Spleen (tissue), 11 donors: ENCODE results near the gene FAM83F. TPM values are rescaled to one million over a fixed set of nuclear protein-coding genes. Genes with fewer than 3 reads are reported as not detected.

Source experiments
- DNase-seq: peaks from one replicate; pipeline ENCODE4 v3.0.0-alpha.2; 2020
- H3K27ac ChIP-seq, 8 donors: fragments of 200-600 bp; sonication (generic) in 7 of 8; 1 replicate in 4 of 8; 2 replicates in 4 of 8; pipeline versions ENCODE4 v1.5.0 to v1.8.0; 2016 to 2021; ENCODE audit warnings: inconsistent platforms in 4 of 8, mild to moderate bottlenecking in 4 of 8, moderate library complexity in 1 of 8
- H3K27me3 ChIP-seq, 7 donors: fragments of 200-600 bp; sonication (generic) in 6 of 7; replicated peaks in 1 of 7; 1 replicate in 4 of 7; 2 replicates in 3 of 7; pipeline versions ENCODE4 v1.5.0 to v1.8.0; 2016 to 2021; ENCODE audit warnings: inconsistent platforms in 3 of 7, mild to moderate bottlenecking in 1 of 7
- H3K36me3 ChIP-seq, 6 donors: fragments of 200-600 bp; sonication (generic) in 5 of 6; 1 replicate in 4 of 6; 2 replicates in 2 of 6; pipeline versions ENCODE4 v1.5.0 to v1.8.0; 2016 to 2021; ENCODE audit warnings: inconsistent platforms in 2 of 6
- H3K4me1 ChIP-seq, 6 donors: fragments of 200-600 bp; sonication (generic) in 5 of 6; 1 replicate in 3 of 6; 2 replicates in 3 of 6; pipeline versions ENCODE4 v1.5.0 to v1.8.0; 2016 to 2021; ENCODE audit warnings: inconsistent platforms in 3 of 6
- H3K4me3 ChIP-seq, 8 donors: fragments of 200-600 bp; sonication (generic) in 7 of 8; 1 replicate in 4 of 8; 2 replicates in 4 of 8; pipeline versions ENCODE4 v1.5.0 to v1.8.0; 2016 to 2021; ENCODE audit warnings: inconsistent platforms in 4 of 8, mild to moderate bottlenecking in 4 of 8, moderate library complexity in 2 of 8
- H3K9me3 ChIP-seq, 8 donors: fragments of 200-600 bp; sonication (generic) in 7 of 8; 1 replicate in 4 of 8; 2 replicates in 4 of 8; pipeline versions ENCODE4 v1.5.0 to v1.8.0; 2016 to 2021; ENCODE audit warnings: inconsistent platforms in 4 of 8
- POLR2A ChIP-seq, 3 donors: fragments of 450-650 bp; IDR thresholded peaks; one replicate each; pipeline ENCODE4 v1.5.1; 2017; ENCODE audit warnings: antibody characterized with exemption in 3 of 3, mild to moderate bottlenecking in 1 of 3
- POLR2AphosphoS5 ChIP-seq, 3 donors: sonication (generic); formaldehyde crosslinking; IDR thresholded peaks; one replicate each; pipeline ENCODE4 v1.5.1; 2017; ENCODE audit warnings: antibody characterized with exemption in 3 of 3
- WGBS, 5 donors: extraction: QIAGEN DNeasy Blood & Tissue Kit in 3 of 5; methylation state at CpG; one replicate each; pipeline versions ENCODE4 v1.1.5 to v1.1.7; 2013 to 2018; 5-methylcytosine and 5-hydroxymethylcytosine counted together
- intact Hi-C: fragments of 100-400 bp; cut with DNase I; formaldehyde crosslinking; loops from one replicate; pipeline ENCODE4 v1.15.0; 2023; ENCODE audit warnings: low total_unique reads
- polyA plus RNA-seq, 3 donors: library from polyadenylated mRNA; stranded (reverse); fragments of 200-250 nt; gene quantifications; one replicate each; pipeline ENCODE4 v1.2.1, GENCODE V29; 2013
- total RNA-seq, 7 donors: library from RNA; depleted of rRNA in 3 of 7; stranded (reverse); fragments of >200 nt in 3 of 7; fragmentation: NEBNext Ultra II Directional in 4 of 7; extraction: Animal tissue kit (Norgen Biotek cat#: 25700) in 4 of 7; gene quantifications; one replicate each; pipeline versions ENCODE4 v1.1.0 to v1.2.1, GENCODE V29; 2016 to 2021
- TF ChIP-seq, protein P1 (sequence below), 11 experiments: fragments of 200-600 bp in 7 of 11; fragments of 450-650 bp in 4 of 11; sonication (generic) in 4 of 11; IDR thresholded peaks in 8 of 11; conservative IDR thresholded peaks in 3 of 11; 1 replicate in 7 of 11; 2 replicates in 4 of 11; pipeline versions ENCODE4 v1.4.0 to v1.8.0; 2016 to 2021; ENCODE audit warnings: antibody characterized with exemption in 11 of 11, inconsistent platforms in 4 of 11, mild to moderate bottlenecking in 1 of 11
- donor health status: healthy with polysubstance abuse.
- donor health status: DM: no; HTN: no; CAD: no; lungs with moderate emphysema.
- donor health status: DM: no; HTN: no; CAD: no.
- donor health status: Bipolar disorder and iron deficiency.
- donor health status: healthy.
- donor health status: DM: no; HTN: no; CAD: no.
- donor health status: DM: yes; HTN: yes; CAD: no.

Gene FAM83F
- total and polyA plus RNA-seq, 10 donors: 0.02 to 0.28 (median 0.12) TPM; not detected in 2

DNA sequence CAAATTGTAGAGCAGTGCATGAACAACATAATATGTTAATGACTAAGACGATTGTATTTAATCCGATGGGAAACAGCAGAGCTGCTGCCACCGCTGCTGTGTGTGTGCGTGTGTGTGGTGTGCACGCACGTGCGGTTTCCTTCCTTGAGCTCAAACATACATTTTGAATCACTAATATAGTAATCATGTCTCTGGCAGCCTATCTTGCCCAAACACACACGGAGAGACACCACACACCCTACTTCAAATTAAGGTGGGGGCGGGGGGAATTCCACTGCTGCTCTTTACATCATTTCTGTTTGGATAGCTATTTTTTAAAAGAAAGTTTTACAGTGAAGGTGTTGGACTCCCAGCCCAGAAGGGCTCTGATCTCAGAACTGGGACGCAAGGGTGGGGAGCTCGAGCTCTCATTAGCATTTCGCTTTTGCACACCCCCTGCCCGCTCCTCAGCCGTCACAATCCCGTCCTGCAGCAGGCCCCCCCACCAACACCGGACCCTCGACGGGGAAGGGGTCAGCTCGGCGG, 651 bp upstream of the FAM83F start:
- Histone ChIP-seq H3K27me3 (peaks cover 0 to 72% (median 36%) of the 10 kb centered on the region in 7 donors), H3K4me1 (peaks cover 0 to 27% (median 16%) of the 10 kb centered on the region in 6 donors), H3K27ac (no peak overlapping the region), H3K9me3 (no peaks in the 10 kb centered on the region), H3K4me3 (peak overlapping the region in 6 of 8 donors; percentile 5 to 64 (median 29)), H3K36me3 (no peaks in the 10 kb centered on the region)
- intact Hi-C loops: no loop called here
- DNase-seq: no peak
- TF ChIP-seq POLR2AphosphoS5 (IDR thresholded peaks at IDR 0.05): no peak
- no peak for TF ChIP-seq POLR2A (IDR thresholded peaks at IDR 0.05)
- TF ChIP-seq, protein P1, sequence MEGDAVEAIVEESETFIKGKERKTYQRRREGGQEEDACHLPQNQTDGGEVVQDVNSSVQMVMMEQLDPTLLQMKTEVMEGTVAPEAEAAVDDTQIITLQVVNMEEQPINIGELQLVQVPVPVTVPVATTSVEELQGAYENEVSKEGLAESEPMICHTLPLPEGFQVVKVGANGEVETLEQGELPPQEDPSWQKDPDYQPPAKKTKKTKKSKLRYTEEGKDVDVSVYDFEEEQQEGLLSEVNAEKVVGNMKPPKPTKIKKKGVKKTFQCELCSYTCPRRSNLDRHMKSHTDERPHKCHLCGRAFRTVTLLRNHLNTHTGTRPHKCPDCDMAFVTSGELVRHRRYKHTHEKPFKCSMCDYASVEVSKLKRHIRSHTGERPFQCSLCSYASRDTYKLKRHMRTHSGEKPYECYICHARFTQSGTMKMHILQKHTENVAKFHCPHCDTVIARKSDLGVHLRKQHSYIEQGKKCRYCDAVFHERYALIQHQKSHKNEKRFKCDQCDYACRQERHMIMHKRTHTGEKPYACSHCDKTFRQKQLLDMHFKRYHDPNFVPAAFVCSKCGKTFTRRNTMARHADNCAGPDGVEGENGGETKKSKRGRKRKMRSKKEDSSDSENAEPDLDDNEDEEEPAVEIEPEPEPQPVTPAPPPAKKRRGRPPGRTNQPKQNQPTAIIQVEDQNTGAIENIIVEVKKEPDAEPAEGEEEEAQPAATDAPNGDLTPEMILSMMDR (IDR thresholded peaks at IDR 0.05 in 8 of 11, conservative IDR thresholded peaks at IDR 0.05 in 3 of 11): no peak
- 15 to 30% (median 27%) methylated on average over 20 of the region's 20 CpGs for WGBS, 5 donors

DNA sequence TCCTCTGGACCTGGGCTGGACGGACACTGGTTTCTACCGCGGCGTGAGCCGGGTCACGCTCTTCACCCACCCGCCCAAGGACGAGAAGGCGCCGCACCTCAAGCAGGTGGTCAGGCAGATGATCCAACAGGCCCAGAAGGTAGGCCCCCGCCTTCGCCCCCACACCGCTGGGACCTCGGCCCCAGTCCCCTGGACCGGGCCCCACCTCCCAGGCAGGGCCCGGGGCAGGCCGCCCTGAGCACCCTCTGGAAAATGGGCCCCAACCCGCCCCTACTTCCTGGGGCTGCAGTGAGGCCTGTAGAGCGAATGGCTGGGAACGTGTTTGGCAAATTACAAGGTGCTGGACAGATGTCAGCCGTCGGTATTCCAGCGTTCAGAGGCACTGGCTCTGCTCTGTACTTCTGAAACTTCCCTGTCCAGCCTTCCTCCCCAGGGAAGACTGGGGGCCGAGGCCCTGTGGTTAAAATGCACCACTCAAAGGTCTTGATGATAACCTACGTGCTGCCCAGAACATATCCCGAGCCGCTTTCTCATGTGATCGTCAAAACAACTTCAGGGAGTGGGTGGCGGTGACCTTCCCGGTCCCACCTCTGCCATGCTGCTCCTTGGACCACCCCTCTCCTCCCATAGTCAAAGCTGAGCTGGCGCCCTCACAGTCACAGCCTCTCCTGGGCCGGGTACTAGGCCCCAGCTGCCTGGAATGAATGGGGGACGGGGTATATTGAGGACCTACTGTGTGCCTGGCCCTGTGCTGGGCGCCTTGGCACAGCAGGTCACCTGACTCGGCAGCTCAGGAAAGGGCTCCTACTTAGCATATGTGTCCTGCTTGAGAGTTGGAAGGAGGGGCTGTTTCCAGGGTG, 869 bp downstream of the FAM83F start:
- 68 to 83% (median 72%) methylated on average over 21 to 35 of the region's 35 CpGs for WGBS, 5 donors
- TF ChIP-seq, protein P1 (IDR thresholded peaks at IDR 0.05 in 8 of 11, conservative IDR thresholded peaks at IDR 0.05 in 3 of 11): no peak
- no peak for TF ChIP-seq POLR2A (IDR thresholded peaks at IDR 0.05)
- TF ChIP-seq POLR2AphosphoS5 (IDR thresholded peaks at IDR 0.05): no peak
- no peak overlapping the region for H3K27ac ChIP-seq
- H3K4me3 ChIP-seq: peak overlapping the region in 4 of 8 donors; percentile 28 to 64 (median 33)
- intact Hi-C loops: no loop called here
- no peaks in the 10 kb centered on the region for H3K9me3 ChIP-seq
- H3K4me1 ChIP-seq: peaks cover 0 to 27% (median 16%) of the 10 kb centered on the region in 6 donors
- H3K27me3 ChIP-seq: peaks cover 0 to 65% (median 36%) of the 10 kb centered on the region in 7 donors
- H3K36me3 ChIP-seq: no peaks in the 10 kb centered on the region
- no peak for DNase-seq

DNA sequence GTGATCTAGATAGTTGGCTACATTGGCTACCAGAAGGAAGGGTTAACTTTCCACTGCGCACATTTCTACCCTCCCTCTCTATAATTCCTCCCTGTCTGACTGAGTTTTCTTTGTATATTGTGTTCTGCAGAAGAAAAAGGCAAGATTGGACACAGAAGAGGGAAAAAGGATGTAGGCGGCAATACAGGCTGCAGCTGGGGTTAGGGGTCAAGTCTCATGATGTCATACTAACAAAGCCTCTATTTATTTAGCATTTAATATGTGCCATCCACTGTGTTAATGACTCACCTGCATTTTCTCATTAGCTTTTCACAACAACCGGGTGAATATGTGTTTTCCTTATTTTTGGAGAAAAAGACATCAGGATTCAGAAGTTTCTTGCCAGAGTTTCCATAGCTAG, 2.0 kb downstream of the FAM83F start:
- peaks cover 0 to 65% (median 36%) of the 10 kb centered on the region in 7 donors for H3K27me3 ChIP-seq
- peaks cover 0 to 27% (median 16%) of the 10 kb centered on the region in 6 donors for H3K4me1 ChIP-seq
- WGBS, 5 donors: 80 to 90% (median 89%) methylated on average over 3 of the region's 3 CpGs
- no peak for DNase-seq
- no peaks in the 10 kb centered on the region for H3K36me3 ChIP-seq
- no peak overlapping the region for H3K4me3 ChIP-seq
- intact Hi-C loops: no loop called here
- no peak overlapping the region for H3K27ac ChIP-seq
- no peak for TF ChIP-seq POLR2AphosphoS5 (IDR thresholded peaks at IDR 0.05)
- TF ChIP-seq, protein P1 (IDR thresholded peaks at IDR 0.05 in 8 of 11, conservative IDR thresholded peaks at IDR 0.05 in 3 of 11): no peak
- TF ChIP-seq POLR2A (IDR thresholded peaks at IDR 0.05): no peak
- no peaks in the 10 kb centered on the region for H3K9me3 ChIP-seq

DNA sequence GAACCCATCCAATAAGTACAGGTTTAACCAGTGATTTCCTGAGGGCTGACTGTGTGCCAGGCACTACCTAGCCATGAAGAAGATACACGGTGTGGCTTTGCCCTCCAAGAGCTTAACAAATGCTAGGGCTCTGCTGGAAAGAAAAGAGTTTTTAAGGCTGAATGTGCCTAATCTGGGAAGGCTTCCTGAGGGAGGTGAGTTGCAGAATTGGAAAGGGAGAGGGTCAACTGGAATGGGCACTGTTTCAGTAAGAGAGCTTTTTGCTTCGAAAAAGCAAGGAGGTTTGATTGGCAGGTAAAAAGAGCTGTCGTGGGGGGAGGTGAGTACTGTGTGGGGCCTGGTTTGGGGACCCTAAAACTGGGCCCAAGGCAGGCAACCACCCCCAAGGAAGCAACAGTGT, 2.7 kb downstream of the FAM83F start:
- Histone ChIP-seq H3K27me3 (peaks cover 0 to 61% (median 36%) of the 10 kb centered on the region in 7 donors), H3K4me1 (peaks cover 0 to 27% (median 16%) of the 10 kb centered on the region in 6 donors), H3K27ac (no peak overlapping the region), H3K4me3 (no peak overlapping the region), H3K36me3 (no peaks in the 10 kb centered on the region), H3K9me3 (no peaks in the 10 kb centered on the region)
- DNase-seq: no peak
- intact Hi-C loops: no loop called here
- no peak for TF ChIP-seq POLR2A (IDR thresholded peaks at IDR 0.05)
- no peak for TF ChIP-seq POLR2AphosphoS5 (IDR thresholded peaks at IDR 0.05)
- TF ChIP-seq, protein P1 (IDR thresholded peaks at IDR 0.05 in 8 of 11, conservative IDR thresholded peaks at IDR 0.05 in 3 of 11): no peak
- 76 to 90% (median 83%) methylated on average over 3 of the region's 3 CpGs for WGBS, 5 donors
